NCI-H2171 (cell line): ENCODE results near the gene SOX8.

Experiments used
- DNase-seq: peaks from one replicate; lab custom pipeline; 2025; lab: John Stamatoyannopoulos, UW

SOX8 gene

DNA sequence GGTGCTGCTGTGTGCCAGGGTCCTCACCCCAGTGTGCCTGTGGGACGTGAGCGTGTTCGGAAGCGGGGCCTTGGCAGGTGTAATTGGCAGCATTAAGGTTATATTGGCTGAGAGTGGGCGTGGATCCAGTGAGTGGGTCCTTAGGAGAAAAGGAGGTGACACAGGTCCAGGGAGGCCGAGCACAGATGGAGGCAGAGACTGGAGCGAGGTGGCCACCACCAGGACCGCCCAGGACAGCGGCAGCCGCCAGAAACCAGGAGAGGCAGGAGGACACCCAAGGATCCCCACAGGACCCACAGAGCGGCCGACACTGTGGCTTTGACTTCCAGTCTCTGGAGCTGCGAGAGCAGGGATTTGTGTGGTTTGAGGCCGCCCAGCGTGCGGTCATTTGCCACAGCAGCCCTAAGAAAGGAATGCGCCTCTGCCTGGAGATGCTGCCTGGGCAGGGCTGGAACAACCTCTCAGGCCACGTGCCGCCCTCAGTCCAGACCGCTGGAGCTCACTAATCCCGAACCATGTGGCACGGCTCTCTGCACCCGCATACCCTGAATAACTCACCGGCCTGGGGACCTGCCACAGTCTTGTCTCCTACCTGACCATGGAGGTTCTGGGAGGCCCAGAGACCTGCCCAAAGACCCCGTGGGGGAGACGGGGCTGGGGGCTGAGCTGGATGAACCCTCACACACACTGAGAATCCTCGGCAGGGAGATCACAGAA lies 45.4 kb downstream of the SOX8 start:
- DNase-seq: no peak

DNA sequence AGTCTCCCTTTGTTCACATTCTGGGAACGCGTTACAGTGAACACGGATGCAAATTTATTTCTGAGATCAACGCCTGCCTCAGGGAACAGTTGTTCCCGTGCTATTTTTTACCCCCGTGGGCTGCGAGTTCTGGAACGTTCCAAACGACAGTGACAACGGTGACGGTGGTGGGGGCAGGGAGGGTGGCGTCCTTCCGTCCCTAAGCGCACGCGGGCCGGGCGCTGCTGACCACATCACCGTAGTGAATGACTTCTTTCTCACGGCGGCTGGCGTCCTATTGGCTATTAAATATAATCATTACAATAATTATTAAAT lies 45.9 kb downstream of the SOX8 start:
- no peak for DNase-seq

DNA sequence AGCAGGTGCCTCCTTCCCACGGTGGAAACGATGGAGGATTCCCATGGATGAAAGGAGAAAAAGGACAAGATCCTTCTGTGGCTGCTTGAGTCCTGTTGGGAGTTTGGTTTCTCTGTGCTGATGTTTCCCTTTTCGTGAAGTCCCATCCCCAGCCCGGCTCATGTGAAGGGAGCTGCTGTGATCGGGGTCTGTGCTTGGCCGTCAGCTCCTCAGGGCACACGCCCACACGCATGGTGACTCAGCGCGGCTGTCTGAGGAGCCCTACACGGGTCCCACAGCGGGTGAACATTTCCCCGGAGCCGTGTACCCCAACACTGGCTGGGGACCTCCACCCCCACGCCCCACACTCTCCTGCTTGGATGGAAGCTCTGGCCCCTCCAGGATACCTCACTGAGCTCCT lies 46.5 kb downstream of the SOX8 start:
- no peak for DNase-seq

DNA sequence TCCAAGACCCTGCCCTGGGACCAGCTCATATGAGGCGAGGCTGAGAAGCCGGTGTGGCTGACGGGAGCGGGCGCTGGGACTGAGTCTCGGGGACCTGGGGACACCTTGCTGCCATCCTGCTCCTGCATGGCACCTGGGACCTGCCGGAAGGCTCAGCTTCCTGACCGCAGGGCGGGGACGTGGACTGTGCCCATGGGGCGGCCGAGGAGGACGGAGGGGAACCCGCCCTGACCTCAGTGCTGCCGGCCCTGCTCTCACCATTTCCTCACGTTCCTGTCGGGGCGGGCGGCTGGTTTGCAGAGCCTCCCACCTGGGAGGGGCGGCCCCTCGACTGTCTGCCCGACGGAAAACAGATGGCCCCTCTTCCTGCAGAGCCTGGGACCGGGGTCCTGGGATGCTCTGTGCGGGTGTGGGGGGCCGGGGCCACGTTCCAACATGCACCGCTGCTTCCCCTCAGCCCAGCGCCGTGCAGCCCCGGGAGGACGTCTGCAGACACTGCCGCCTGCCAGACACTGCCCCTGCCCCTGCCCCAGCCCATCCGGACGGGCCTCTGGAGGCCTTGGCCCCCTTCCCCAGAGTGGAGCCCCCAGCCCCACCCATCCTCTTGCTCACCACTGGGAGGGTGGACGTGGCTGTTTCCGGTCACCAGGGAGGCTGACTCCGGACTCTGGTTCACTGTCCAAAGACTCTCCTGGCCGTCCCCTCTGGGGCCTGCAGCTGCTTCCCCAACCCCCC lies 47.1 kb downstream of the SOX8 start:
- DNase-seq: no peak

DNA sequence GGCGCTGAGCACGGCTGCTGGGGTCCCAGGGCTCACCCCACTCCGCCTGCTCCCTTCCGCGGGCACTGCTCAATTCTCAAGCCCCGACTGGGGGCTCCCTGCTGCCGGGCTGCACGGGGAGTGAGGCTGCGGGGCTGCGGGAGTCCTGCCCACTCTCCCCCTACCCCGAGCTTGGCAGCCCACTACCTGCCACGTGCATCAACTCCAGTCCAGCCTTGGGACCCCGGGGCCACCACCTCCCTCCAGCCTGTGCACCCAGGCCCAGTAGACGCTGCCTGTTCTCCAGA lies 47.6 kb downstream of the SOX8 start:
- no peak for DNase-seq

DNA sequence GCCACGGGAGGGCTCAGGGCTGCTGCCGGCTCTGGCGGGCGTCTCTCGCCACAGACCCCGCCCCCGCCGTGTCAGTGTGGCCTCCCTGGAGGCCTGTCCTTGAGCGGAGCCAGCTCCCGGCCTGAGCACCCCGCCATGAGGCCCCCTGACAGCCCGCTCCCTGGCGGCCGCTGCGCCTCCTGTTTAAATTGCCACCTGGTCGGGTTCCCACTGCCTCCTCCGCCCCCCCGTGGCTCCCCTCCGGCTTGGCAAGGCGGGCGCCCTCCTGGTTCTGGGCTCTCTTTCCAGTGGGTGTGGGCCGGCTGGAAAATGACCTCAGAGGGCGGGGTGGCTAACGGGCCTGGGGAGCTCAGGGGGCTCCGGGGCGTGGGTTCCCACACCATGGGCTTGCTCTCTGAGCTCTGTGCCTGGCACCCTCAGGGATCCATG lies 48.9 kb downstream of the SOX8 start:
- DNase-seq: peak; percentile 66

- DNase-seq: no peak
Observed at GRCh38 chr16:1031666-1032065, 50.1 kb downstream of the SOX8 start.

DNA sequence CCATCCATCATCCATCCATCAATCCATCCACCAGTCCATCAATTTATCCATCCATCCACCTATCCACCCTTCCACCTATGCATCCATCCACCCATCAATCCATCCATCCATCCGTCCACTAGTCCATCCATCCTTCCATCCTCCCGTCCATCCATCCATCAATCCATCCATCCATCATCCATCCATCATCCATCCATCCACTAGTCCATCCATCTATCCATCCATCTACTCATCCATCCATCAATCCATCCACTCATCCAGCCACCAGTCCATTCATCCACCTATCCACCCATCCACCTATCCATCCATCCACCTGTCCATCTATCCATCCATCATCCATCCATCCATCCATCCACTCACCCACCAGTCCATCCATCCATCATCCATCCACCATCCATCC lies 51.0 kb downstream of the SOX8 start:
- no peak for DNase-seq

GRCh38 chr16:1033128-1033679 lies 51.6 kb downstream of the SOX8 start:
- DNase-seq: no peak

- no peak for DNase-seq
Observed at GRCh38 chr16:1034230-1035065, 52.9 kb downstream of the SOX8 start.

GRCh38 chr16:1035066-1035415 lies 53.5 kb downstream of the SOX8 start:
- DNase-seq: no peak

DNA sequence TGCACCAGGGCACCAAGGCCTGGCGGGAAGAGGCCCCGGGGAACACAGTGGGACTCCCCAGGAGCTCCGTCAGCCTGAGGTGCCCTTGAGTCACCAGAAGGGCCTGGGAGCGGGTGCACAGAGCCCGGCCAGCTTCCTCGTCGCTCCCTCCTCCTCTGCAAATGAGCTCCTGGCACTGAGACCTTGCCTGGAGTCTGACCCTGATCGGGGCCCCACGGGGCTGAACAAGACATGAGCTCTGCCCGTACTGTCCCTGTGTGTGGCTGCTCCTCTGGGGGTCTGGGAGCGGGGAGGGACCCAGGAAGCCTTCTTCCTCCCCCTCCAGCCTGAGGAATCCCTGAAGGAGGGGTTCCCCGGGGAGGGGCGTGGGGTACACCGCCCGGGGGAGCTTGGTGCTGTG lies 54.6 kb downstream of the SOX8 start:
- no peak for DNase-seq
